GM18520 (cell line): ENCODE measurements around the gene DDX31.

ENCODE experiments used
- ATAC-seq: cut with Tn5 transposase; IDR thresholded peaks from one replicate; pipeline ENCODE4 v1.9.1; 2021; ENCODE audit not compliant: unreplicated experiment

Gene DDX31

DNA sequence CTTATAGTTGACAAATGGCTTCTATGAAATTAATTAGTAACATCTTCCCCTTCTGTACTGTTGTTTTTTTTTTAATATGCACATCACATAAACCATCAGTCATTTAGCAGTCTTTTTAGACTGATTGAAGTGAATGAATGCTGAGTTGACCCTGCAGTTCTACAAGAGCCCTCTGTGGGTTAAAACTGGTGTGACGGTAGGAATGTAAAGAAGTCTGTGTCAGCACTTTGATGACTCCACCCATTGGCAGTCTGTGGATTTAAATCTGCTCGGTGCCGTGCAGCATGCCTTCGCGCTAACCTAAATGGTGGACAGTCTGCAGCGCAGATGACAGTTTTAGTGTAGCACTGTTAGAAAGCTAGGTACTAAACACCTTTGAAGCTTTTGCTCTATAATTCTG is 3.6 kb upstream of the DDX31 start:
- ATAC-seq = no peak

DNA sequence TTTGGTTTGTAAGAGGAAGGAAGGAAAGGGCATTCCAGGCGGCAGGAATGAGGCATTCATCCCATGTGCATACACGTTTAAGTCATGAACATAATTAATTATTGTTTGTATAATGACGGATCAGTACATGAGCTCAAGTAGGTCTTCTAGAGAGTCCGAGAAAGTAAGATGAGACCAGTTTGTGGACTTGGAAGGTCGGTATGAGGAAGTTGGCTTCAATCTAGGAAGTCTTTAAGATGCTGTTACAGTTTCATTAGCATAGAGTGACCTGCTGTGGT is 2.6 kb upstream of the DDX31 start:
- no peak for ATAC-seq

DNA sequence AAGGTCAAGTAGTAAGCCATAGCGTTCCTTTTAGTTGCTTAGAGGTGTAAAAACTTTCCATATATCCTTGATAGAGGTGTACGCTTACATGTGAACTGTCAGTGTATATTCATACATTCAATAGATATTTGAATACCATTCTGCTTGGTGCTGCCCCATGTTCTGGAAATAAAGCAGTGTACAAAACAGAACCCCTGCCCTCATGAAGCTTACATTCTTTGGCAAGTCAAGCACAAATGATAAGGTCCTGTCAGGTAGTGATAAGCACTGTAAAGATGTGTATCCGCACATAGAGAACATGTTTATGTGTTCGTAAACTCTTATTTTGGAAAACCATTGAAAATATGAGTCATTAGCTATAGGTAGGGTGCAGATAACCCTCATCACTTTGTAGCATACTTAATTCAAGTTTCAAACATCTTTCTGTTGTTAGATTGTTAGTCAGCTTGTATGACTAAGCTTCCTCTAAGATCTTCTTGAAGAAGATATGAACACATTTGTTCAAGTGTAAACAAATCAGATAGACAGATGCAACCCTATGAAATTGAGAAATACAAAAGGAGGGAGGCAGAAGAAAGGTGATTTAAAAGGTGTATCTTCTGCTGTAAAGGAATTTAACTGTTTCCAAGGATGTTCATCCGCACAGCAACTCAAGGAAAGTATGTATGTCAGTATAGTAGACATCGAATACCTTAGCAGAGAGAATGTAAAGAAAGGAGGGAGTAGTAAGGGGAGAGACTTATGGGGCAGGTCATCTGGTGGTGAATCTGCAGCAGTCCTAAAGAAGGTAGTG is 2.0 kb upstream of the DDX31 start:
- no peak for ATAC-seq

DNA sequence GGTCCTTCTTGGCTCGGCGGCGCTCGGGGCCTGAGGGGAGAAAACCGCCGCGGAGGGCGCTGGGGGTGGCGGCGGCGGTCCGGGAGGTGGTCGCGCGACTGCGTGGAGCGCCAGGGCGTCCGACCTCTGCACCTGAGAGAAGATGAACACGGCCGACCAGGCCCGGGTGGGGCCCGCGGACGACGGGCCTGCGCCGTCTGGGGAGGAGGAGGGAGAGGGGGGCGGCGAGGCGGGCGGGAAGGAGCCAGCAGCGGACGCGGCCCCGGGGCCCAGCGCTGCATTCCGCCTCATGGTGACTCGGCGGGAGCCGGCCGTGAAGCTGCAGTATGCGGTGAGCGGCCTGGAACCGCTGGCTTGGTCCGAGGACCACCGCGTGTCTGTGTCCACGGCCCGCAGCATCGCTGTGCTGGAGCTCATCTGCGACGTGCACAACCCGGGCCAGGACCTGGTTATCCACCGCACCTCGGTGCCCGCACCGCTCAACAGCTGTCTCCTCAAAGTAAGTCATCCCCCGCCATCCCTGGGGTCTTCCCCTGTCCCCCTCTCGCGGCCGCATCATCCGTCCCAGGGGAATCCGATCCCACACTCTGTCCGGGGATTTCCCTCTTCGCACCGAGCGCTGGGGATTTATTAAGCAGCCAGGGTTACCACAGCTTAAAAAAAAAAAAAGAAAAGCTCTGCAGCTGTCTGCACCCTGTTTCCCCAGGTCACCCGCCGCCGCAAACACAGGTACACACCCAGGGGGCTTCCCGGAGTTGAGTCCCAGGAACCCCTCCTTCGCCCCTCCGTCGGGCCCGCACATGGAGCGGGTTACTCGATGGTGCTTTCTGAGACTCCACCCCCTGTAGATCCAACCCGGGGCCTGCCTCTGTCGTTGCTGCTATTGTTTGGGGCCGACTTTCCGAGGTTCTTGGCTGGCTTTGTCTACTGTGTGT is 941 bp upstream of the DDX31 start, which contains the start of gene GTF3C4:
TSS of gene GTF3C4 (plus strand) at position 8 of the 935 bp plus-strand sequence. CDS start at position 143, 135 bp downstream.
- peak; percentile 34 for ATAC-seq

DNA sequence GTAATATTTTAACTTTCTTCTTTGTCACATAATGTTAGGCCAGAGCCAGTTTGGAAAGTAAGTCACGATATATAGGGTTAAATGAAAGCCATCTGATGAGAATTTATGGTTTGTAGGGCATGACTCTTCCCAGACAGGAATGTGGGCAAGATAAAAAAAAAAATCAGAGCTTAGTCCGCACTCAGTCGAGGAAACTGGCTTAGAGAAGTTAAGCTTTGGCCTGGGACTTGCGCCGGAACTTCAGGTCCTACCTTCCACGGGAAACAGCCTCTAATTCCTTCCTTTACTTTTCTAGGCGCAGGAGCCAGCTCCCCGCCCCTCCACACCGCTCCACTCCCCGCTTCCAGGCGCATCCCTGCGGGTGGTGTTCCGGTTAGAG is 475 bp downstream of the DDX31 start:
- no peak for ATAC-seq

DNA sequence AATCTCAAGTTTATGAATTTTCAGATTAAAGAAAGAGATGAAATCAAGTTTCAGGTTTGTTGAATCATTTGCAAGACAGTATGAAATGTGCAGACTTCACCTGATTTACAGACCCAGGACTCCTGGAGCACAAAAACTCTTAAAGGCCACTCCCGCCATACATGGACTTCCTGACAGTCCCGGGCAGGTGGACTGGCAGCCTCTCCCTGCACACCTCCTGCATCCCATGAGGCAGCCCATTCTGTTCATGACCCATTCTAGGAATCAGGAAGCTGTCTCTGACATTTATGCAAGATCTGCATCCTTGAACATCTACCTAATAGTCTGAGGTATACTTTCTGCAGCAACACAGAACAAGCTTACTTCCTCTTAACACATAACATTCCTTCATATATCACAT is 5.9 kb downstream of the DDX31 start:
- ATAC-seq = no peak

DNA sequence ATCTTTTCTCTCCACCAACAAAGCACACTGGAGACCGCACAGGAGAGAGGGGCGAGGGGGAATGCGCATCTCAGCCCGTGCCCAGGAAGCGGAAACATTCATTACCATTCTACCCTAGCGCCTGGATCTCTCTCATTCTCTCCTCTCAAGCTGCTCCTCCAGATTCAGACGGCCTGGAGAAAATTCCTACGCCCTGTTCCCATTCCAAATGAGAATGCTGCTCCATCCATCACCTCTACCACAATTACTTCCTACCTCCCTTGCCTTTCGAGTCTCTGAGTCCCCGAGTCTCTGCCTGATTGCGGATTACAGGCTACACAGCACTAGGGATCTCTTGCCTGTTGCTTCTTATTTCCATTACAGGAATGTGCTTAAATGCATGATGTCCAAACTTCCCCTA is 6.7 kb downstream of the DDX31 start:
- ATAC-seq = no peak

DNA sequence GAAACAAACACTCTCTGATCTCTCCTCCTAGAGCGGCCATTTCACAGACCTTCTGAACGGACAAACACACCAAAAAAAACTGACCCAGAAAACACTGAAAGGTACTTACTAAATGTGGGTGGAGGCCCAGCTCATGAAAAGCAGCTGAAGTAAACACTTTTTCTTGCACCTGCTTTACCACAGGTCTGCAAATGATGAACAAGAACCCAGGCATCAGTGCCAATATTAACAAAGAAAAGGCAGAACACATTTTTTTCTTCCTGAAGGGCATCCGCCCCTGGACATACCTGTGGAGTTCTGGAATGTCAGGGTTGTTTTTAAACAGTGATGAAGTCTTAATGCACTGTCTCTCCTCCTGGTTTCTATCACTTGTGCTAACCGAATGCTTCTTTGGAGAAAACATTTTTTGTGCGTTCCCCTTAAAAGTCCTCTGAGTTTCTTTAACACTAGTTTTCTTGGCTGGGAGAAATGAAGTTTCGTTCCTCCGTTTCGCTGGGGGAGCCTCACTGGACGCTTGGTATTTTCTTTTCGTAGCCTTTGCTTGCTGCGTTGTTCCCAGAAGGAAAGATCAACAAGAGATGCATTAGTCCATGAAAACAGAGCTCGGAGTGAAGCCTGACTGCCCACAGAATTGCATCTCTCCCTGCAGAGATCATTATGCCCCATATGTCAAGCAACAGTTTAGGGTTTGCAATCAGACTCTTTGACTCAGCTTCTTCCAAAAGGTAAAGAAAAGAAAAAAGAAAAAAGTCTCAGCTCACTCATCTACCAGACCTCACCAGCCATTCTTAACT is 7.4 kb downstream of the DDX31 start:
- no peak for ATAC-seq

DNA sequence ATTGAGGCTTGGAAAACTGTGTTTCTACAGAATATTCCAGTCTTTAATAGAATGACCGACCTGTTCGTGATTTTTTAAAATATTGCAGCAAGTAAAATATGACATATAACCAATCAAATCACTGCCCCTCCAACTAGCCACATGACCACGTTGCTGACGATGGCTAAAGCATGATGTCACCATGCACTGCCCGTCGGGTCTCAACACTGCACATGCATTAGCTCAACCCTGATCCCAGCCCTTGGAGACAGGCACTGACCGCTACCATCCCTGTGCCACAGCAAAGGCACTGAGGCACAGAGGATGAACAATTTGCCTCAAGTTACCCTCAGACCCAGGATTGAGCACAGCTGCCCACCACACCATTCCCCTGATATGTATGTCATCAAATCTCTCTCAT is 13.5 kb downstream of the DDX31 start:
- ATAC-seq = no peak

DNA sequence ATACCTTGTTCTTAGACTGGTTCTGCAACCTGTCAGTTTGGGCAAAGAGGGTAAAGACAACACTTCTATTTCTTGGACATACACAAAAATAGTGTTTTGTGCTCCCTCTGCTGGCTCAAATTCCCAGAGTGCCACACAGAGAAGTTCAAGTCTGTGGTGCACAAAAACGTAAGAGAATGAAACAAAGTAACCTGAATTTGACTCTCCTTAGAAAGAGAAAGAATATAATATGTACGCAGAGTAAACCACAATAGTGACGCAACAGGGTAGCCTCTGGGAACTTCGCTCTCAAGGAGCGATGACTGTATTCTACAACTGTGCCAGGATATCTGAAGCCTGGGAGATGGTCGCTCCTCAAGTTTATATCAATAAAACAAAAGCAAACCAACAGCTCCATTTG is 18.5 kb downstream of the DDX31 start:
- no peak for ATAC-seq

DNA sequence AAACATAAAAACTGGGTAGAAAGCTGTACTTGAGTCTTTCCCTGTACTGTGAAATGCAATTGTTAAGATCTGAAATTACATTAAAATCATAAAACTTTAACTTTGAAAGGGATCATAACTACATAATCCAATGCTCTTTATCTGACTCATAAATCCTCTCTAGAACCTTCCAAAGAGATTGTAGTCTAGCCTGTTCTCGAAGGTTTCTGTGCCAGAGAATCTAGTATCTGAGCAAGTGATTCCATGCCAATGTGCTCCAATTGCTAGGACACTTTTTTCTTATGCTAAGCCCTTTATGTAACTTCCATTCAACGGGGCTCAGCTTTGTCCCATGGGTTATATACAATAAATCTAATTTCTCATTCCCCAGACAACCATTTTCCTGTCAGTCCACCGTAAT is 21.1 kb downstream of the DDX31 start:
- ATAC-seq = no peak

DNA sequence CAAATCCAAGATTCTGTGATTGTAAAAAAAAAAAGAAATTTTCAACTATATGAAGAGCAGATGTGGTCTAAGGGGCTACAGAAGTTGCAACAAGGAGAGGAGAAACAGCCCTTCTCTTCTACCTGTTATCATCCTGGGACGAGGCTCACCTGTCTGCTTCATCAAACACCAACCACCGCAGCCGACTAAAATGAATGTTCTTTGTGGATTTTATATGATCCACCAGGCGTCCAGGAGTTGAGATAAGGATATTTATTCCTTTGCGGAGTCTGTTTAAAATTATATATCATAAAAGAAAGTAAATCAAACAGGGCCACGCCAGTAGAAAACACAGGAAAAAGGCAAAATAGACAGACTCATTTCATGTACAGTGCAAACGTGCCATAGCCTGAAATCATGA is 21.5 kb downstream of the DDX31 start:
- ATAC-seq = no peak

DNA sequence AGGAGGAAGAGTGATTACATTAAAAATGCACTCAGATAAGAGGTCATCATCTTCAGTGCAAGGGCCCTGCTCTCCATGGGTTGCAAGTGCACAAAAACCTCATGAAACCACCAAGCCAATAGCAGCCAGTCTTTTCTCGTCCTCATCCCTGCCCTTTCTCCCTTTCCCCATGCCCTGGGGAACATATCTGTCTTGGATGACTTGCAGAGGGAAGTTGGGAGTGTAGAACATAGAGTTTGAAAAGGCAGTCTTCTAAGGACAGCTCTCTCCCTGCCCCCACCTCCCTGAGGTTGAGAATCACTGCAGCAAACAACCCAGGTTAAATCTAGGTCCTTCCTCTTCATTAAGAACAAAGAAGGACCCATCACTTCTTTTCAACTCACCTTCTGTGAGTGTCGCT is 22.0 kb downstream of the DDX31 start:
- no peak for ATAC-seq

DNA sequence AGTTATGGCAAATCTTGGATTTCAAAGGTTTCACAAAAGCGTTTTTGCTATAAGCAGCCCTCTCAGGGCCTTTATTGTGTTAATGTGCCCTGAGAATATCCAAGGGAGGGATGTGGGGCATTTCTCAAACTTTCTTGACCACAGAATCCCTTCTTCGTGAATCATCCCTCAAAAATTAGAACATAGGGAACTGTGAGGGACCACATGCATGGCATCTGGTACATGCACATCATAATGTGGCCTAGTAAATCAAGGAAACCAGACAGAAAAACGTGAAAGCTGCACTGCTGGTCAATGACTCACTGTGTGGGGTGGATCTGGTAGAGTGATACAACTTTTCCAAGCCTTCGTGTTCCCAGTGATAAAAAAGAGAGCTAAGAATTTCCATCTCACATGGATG is 22.4 kb downstream of the DDX31 start:
- ATAC-seq = no peak

DNA sequence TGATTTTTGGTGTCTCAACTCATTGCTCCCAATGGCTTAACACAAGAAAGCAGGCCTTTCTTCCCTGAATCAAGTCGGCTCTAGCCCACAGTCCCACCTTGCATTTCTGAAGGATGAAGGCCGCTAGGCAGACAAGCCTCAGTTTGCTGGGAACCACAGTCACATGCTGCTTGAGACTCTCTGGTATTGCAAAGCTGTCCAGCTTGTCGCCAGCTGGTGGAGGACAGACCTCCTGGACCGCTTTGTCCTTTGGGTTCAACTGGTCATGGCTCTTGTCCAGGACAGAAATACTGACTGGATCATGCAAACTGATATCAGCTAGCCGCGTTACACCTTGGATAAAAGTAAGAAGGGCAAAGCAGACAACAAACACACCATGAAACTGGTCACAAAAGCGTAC is 23.1 kb downstream of the DDX31 start:
- ATAC-seq = no peak

DNA sequence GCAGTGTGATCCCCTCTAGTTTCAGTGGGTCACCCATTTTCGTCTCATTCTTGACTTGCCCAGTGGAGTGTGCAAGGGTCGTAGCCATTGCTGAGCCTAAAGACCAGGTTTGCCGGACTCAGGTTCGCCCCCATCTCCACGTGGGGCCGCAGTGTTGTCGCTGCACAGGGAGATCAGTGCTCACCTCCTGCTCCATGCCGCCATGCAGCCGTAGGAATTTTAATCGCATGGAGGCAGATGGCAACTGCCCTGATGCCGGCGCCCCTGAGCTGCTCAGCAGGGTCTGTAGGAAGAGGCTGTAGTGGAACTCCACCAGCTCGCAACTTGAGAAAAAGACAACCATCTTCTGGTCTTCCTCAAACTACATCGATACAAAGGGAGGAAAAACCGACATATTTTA is 24.1 kb downstream of the DDX31 start:
- ATAC-seq = no peak

DNA sequence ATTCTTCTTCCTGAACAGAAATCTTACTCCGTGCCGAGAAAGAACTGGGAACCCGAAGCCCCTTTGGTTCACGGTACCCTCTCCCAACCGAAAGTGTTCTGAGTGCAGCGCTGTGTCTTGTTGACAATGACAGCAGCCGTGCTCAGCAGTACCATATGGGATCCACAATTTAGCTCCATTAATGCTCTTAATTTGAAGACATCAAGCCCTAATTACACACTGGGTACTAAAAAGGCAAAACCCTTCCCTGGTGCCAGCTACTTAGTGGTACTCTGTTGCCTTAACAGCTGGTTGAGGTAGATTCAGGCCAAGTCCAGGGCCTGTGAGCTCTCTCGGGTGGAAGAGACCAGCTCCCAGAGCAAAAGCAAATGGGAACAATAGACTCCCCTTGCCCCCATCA is 24.5 kb downstream of the DDX31 start:
- no peak for ATAC-seq

DNA sequence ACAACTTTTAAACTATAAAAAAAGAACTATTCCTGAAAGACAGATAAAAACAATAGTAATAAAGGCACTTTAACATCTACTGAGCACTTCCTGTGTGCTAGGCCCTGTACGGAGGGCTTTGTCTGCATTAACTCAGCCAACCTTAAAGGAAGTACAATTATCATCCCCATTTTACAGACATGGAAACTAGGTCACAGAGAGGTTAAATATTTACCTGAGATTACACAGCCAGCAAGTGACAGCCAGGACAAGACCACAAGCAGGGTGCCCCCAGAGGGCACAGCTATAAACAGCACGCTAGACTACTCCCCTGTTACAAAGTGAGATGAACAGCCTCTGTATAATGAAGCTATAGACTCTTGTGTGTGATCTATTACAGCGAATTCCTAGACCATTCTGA is 25.5 kb downstream of the DDX31 start:
- ATAC-seq = no peak

DNA sequence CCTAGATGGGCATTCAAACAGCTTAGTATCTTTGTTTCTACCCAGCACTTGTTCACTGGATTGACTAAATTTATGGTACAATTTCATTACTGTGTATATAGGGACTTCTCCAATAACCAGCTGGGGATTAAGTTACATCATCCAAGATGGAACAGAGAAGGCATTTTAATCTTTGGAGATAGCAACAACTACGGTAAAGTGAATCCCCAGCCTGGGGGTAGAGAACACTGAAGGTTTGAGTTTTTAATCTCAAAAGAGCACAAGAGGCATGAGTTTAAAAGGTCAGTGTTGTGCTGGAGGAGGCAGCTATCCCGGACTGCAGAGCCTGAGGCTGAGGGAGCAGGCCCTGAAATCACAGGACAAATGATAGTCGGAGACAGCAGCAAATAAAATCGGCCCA is 28.6 kb downstream of the DDX31 start:
- no peak for ATAC-seq

DNA sequence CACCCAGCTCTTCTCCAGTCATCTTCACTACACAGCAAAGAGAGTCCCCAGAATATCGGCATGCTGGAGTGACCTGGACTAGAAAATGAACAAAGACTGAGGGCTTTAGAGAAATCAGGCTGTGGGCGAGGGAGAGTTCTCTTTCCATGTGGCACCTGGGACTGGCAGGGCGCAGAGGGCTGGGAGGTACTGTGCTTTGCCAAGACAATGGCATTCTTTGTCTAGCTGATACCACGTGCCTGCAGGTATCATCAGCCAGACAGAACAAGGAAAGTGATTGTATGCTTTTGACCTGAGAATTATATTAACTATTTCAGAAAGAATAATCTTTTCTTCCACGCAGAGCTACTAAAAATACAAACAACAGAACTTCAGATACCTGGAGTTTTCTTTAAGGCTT is 30.5 kb downstream of the DDX31 start:
- ATAC-seq = no peak

DNA sequence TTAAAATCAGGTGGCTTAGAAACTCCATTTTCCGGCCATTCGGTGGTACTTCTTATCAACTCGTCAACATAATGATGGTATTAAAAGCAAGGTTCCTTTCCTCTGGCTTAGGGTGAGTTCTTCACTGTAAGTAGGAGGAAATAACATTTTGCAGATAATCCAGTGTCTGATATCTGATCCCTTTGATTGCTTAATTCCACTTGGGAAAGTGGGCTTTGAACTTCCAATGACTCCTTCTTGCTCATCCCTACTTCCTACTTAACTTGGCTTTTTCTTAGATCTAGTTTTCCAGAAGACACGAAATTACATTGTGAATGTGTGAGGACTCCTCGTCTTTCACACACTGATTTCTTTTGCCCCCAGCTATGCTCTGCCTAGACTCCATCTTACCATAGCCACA is 31.5 kb downstream of the DDX31 start:
- no peak for ATAC-seq

DNA sequence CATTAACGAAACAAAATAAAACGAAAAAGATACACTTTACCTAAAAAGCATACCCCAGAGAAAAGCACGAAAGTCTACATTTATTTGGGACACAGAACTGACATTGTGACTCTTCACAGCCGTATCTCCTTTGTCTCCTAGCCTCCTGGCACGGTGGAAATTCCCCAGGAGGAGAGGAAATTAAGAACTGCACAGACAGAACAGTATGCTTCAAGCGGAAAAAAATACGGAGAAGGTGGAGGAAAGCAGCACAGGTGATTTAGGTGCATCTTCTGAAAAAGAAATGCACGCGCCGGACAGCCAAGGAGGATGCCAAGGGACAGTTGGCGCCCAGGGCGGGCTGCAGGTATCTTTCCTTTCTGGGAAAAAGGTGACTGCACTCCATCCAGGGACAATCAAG is 32.0 kb downstream of the DDX31 start:
- no peak for ATAC-seq
